K562 (cell line): ENCODE measurements around the gene C10orf105. TPM values are rescaled to one million over a fixed set of nuclear protein-coding genes. Genes with fewer than 3 reads are reported as not detected.
A peak's percentile ranks its signal among the peaks of the same experiment; 100 is the strongest.

ENCODE experiments used
- ATAC-seq: fragments of 200-7000 bp; cut with Tn5 transposase; 3 replicates; pipeline ENCODE4 v1.9.1; 2020; ENCODE audit warnings: moderate library complexity
- BruUV-seq: library from RNA; stranded (reverse); fragments of 400-500 nt; replicated peaks from 2 replicates; lab custom pipeline; 2021; lab: Mats Ljungman, UMichigan
- CTCF ChIA-PET: fragments of 300-600 bp; formaldehyde crosslinking; extraction: SDS; loops from one replicate; lab custom pipeline; 2021; ENCODE audit warnings: low intra/inter-chr PET ratio; lab: Yijun Ruan, JAX
- POLR2A ChIA-PET: fragments of 300-600, 350-650 bp; sonication (Branson Sonifier 250); formaldehyde crosslinking; extraction: SDS; loops from one replicate; lab custom pipeline; 2021; ENCODE audit warnings: antibody characterized with exemption, inconsistent platforms; lab: Yijun Ruan, JAX
- DNase-seq, 4 experiments: peaks; one replicate each; pipeline versions ENCODE4 v3.0.0 to v3.0.0-alpha.2; 2011 to 2018; ENCODE audit warnings: low spot score in 3 of 4, mixed read lengths in 3 of 4; ENCODE audit errors: extremely low read depth in 1 of 4
- FAIRE-seq: peaks from 2 replicates; lab custom pipeline; 2011; peaks lifted over from hg19 to GRCh38; lab: Jason Lieb, UNC
- H2AFZ ChIP-seq: 2 replicates; pipeline ENCODE4 v1.6.0; 2011; ENCODE audit warnings: low read depth, low read length, control low read depth, inconsistent platforms
- H3K27ac ChIP-seq: fragments of 200-600 bp; 3 replicates; pipeline ENCODE4 v1.8.0; 2011; ENCODE audit warnings: low read depth, mild to moderate bottlenecking, control low read depth, inconsistent platforms, low read length, moderate library complexity, mixed read lengths; ENCODE audit errors: extremely low read depth
- H3K27me3 ChIP-seq, 2 experiments: fragments of 300-600 bp in 1 of 2; 2 replicates in 1 of 2; 3 replicates in 1 of 2; pipeline versions ENCODE4 v1.6.0 to v1.8.0; 2011; ENCODE audit warnings: inconsistent platforms in 2 of 2, low read length in 2 of 2, mild to moderate bottlenecking in 1 of 2, mixed read lengths in 1 of 2, moderate library complexity in 1 of 2; ENCODE audit not compliant: control insufficient read depth in 2 of 2, insufficient read depth in 2 of 2
- H3K36me3 ChIP-seq: fragments of 300-600 bp; 3 replicates; pipeline ENCODE4 v1.8.0; 2011; ENCODE audit warnings: mild to moderate bottlenecking, low read length, inconsistent platforms; ENCODE audit not compliant: control insufficient read depth, insufficient read depth
- H3K4me1 ChIP-seq, 2 experiments: fragments of 200-600 bp in 1 of 2; replicated peaks in 1 of 2; 2 replicates in 1 of 2; 3 replicates in 1 of 2; pipeline versions ENCODE4 v1.5.1 to v1.8.0; 2011; ENCODE audit warnings: inconsistent platforms in 2 of 2, low read length in 2 of 2, mild to moderate bottlenecking in 1 of 2, mixed read lengths in 1 of 2, moderate library complexity in 1 of 2; ENCODE audit not compliant: control insufficient read depth in 2 of 2, insufficient read depth in 2 of 2
- H3K4me2 ChIP-seq: 2 replicates; pipeline ENCODE4 v1.6.1; 2011; ENCODE audit warnings: low read length, control low read depth, inconsistent platforms, mixed read lengths; ENCODE audit not compliant: insufficient read depth
- H3K4me3 ChIP-seq: fragments of 200-600 bp; sonication (generic), shearing (Covaris generic); 2 replicates; pipeline ENCODE4 v1.5.1; 2016; ENCODE audit warnings: control low read depth, inconsistent platforms
- H3K79me2 ChIP-seq: fragments of 200-600 bp; 3 replicates; pipeline ENCODE4 v1.8.0; 2011; ENCODE audit warnings: low read length, inconsistent platforms; ENCODE audit not compliant: control insufficient read depth, insufficient read depth
- H3K9ac ChIP-seq, 2 experiments: 2 replicates each; pipeline versions ENCODE4 v1.6.0 to v1.6.1; 2011; ENCODE audit warnings: low read depth in 2 of 2, low read length in 2 of 2, control low read depth in 1 of 2, inconsistent platforms in 1 of 2, mild to moderate bottlenecking in 1 of 2, mixed read lengths in 1 of 2; ENCODE audit not compliant: insufficient read depth in 1 of 2
- H3K9me1 ChIP-seq: one replicate; pipeline ENCODE4 v1.6.0; 2011; ENCODE audit warnings: inconsistent platforms, mild to moderate bottlenecking, low read length, moderate library complexity; ENCODE audit not compliant: control insufficient read depth, insufficient read depth
- H3K9me3 ChIP-seq: replicated peaks from 2 replicates; pipeline ENCODE4 v1.5.1; 2011; ENCODE audit warnings: low read depth, low read length, inconsistent platforms; ENCODE audit not compliant: control insufficient read depth, insufficient read depth
- H4K20me1 ChIP-seq: replicated peaks from 2 replicates; pipeline ENCODE4 v1.6.1; 2011; ENCODE audit warnings: low read length, inconsistent platforms, mixed read lengths; ENCODE audit not compliant: control insufficient read depth, insufficient read depth
- ATF7 ChIP-seq: fragments of 450-650 bp; IDR thresholded peaks from 2 replicates; pipeline ENCODE4 v1.7.1; 2014; ENCODE audit warnings: mild to moderate bottlenecking, moderate library complexity
- CCNT2 ChIP-seq: IDR thresholded peaks from 2 replicates; pipeline ENCODE4 v1.6.1; 2011; ENCODE audit warnings: borderline replicate concordance, low read depth, mild to moderate bottlenecking, moderate library complexity, mixed read lengths, low read length; ENCODE audit not compliant: insufficient read length; ENCODE audit errors: extremely low read depth
- CHD2 ChIP-seq: IDR thresholded peaks from 2 replicates; pipeline ENCODE4 v1.6.1; 2011; ENCODE audit warnings: low read depth, low read length
- CTBP1 ChIP-seq: fragments of 450-650 bp; IDR thresholded peaks from 2 replicates; pipeline ENCODE4 v1.6.1; 2016; ENCODE audit warnings: borderline replicate concordance
- GABPB1 ChIP-seq: sonication (generic); formaldehyde crosslinking; IDR thresholded peaks from 2 replicates; pipeline ENCODE4 v1.8.0; 2022; ENCODE audit warnings: mild to moderate bottlenecking, missing genetic modification reagents
- HDAC8 ChIP-seq: fragments of 450-650 bp; IDR thresholded peaks from 2 replicates; pipeline ENCODE4 v1.6.1; 2016; ENCODE audit warnings: mild to moderate bottlenecking, missing genetic modification characterization, moderate library complexity, missing compliant biosample characterization
- HOXB6 ChIP-seq: fragments of 250-450 bp; sonication (Bioruptor Pico); IDR thresholded peaks from 2 replicates; pipeline ENCODE4 v1.5.1; 2022; ENCODE audit warnings: mild to moderate bottlenecking, borderline replicate concordance
- MAX ChIP-seq: sonication (generic); formaldehyde crosslinking; IDR thresholded peaks from 2 replicates; pipeline ENCODE4 v1.9.0; 2022; ENCODE audit warnings: mild to moderate bottlenecking, missing genetic modification reagents
- MYC ChIP-seq, 2 experiments: fragments of 250-450 bp in 1 of 2; sonication (Bioruptor Pico) in 1 of 2; IDR thresholded peaks; 2 replicates each; pipeline versions ENCODE4 v1.5.1 to v1.6.1; 2012 to 2021; ENCODE audit warnings: low read depth in 2 of 2, borderline replicate concordance in 1 of 2, improper control_type of control experiment in 1 of 2, low read length in 1 of 2, mild to moderate bottlenecking in 1 of 2, moderate library complexity in 1 of 2
- RBM39 ChIP-seq: fragments of 200-400 bp; formaldehyde crosslinking; optimal IDR thresholded peaks from 2 replicates; pipeline ENCODE3; 2018; ENCODE audit warnings: low read depth, low read length
- RFX7 ChIP-seq: fragments of 250-450 bp; sonication (Bioruptor Pico); IDR thresholded peaks from 2 replicates; pipeline ENCODE4 v1.5.1; 2021; ENCODE audit warnings: mild to moderate bottlenecking
- SIN3B ChIP-seq: fragments of 450-650 bp; IDR thresholded peaks from 2 replicates; pipeline ENCODE4 v1.6.1; 2017; ENCODE audit warnings: low read depth, mild to moderate bottlenecking, moderate library complexity
- SMARCC2 ChIP-seq: fragments of 450-650 bp; IDR thresholded peaks from 2 replicates; pipeline ENCODE4 v1.6.1; 2017; ENCODE audit warnings: antibody characterized with exemption, moderate library complexity, mild to moderate bottlenecking, low read depth
- STAT5B ChIP-seq: fragments of 250-450 bp; sonication (Bioruptor Pico); IDR thresholded peaks from 2 replicates; pipeline ENCODE4 v1.8.0; 2021; ENCODE audit warnings: mild to moderate bottlenecking, inconsistent platforms
- TAF15 ChIP-seq: fragments of 200-400 bp; formaldehyde crosslinking; IDR thresholded peaks from 2 replicates; pipeline ENCODE4 v1.6.1; 2017; ENCODE audit warnings: mild to moderate bottlenecking, low read depth, low read length, moderate library complexity
- USF1 ChIP-seq: sonication (generic); formaldehyde crosslinking; IDR thresholded peaks from 2 replicates; pipeline ENCODE4 v1.9.0; 2022; ENCODE audit warnings: mild to moderate bottlenecking, missing genetic modification reagents
- VEZF1 ChIP-seq: fragments of 200-800 bp; sonication (Bioruptor generic); IDR thresholded peaks from 2 replicates; pipeline ENCODE4 v1.6.1; 2017; ENCODE audit warnings: missing genetic modification characterization, missing compliant biosample characterization
- ZBTB1 ChIP-seq: sonication (generic); formaldehyde crosslinking; IDR thresholded peaks from 2 replicates; pipeline ENCODE4 v1.8.1; 2023; ENCODE audit warnings: missing genetic modification reagents, low read depth, mild to moderate bottlenecking, borderline replicate concordance
- ZFPM2 ChIP-seq: fragments of 250-450 bp; sonication (Bioruptor Pico); IDR thresholded peaks from 2 replicates; pipeline ENCODE4 v1.5.1; 2022; ENCODE audit warnings: mild to moderate bottlenecking
- ZNF133 ChIP-seq: fragments of 250-450 bp; sonication (Bioruptor Pico); IDR thresholded peaks from 2 replicates; pipeline ENCODE4 v1.4.0; 2020; ENCODE audit warnings: mild to moderate bottlenecking
- ZNF197 ChIP-seq: fragments of 200-800 bp; sonication (Bioruptor generic); IDR thresholded peaks from 2 replicates; pipeline ENCODE4 v1.6.1; 2016; ENCODE audit warnings: low read depth, missing genetic modification characterization, missing compliant biosample characterization
- WGBS: fragments of 100-300 bp; shearing (Covaris generic); methylation state at CpG from one replicate; pipeline ENCODE4 v1.1.6; 2016; ENCODE audit warnings: low coverage, mixed read lengths; ENCODE audit not compliant: insufficient coverage; ENCODE audit errors: missing lambda C conversion rate; 5-methylcytosine and 5-hydroxymethylcytosine counted together
- in situ Hi-C: fragments of 300-500 bp; cut with MboI; formaldehyde crosslinking; loops from 4 replicates; pipeline ENCODE4 v1.15.0; 2018; ENCODE audit warnings: inconsistent platforms, mixed read lengths
- intact Hi-C: fragments of 100-400 bp; cut with micrococcal nuclease; formaldehyde crosslinking; loops from 2 replicates; pipeline ENCODE4 v1.14.2; 2022
- polyA plus RNA-seq, 8 experiments: library from polyadenylated mRNA; depleted of rRNA in 4 of 8; stranded (reverse) in 5 of 8; unstranded in 3 of 8; fragments of >200 nt; fragmentation: Nextera tagmentation in 2 of 8; fragmentation: Illumina TruSeq in 1 of 8; extraction: Ambion mirVana in 2 of 8; extraction: Trizol in 1 of 8; gene quantifications; 2 replicates each; pipeline versions ENCODE4 v1.2.1 to v1.2.3, GENCODE V29; 2011 to 2014; ENCODE audit warnings: inconsistent platforms in 1 of 8, missing spikeins in 1 of 8
- total RNA-seq, 7 experiments: library from RNA; depleted of rRNA in 6 of 7; stranded (reverse); fragments of >200 nt in 6 of 7; fragmentation: Illumina TruSeq in 2 of 7; extraction: Trizol in 2 of 7; gene quantifications; 2 replicates each; pipeline versions ENCODE4 v1.2.1 to v1.2.3, GENCODE V29; 2011 to 2021; ENCODE audit warnings: low replicate concordance in 1 of 7

Gene C10orf105
- total and polyA plus RNA-seq, 9 of the 15 experiments (the other 6 are each of a cell fraction or from before 2014, with no cell fraction given) = 0.03 to 0.25 (median 0.04) TPM; not detected in 3

- Histone ChIP-seq H3K4me3 (no peak overlapping the region), H4K20me1 (no peaks in the 10 kb centered on the region), H3K27ac (no peak overlapping the region), H3K9ac (peak overlapping the region in 1 of 2 experiments; percentile 57; a peak in 1 of 4 replicates), H3K4me1 (peaks cover 6 to 57% of the 10 kb centered on the region in 2 experiments), H3K4me2 (peak overlapping the region; percentile 20; the same call in 1 of the 2 replicates), H3K79me2 (no peaks in the 10 kb centered on the region), H3K27me3 (no peaks in the 10 kb centered on the region), H3K9me3 (no peaks in the 10 kb centered on the region), H3K9me1 (no peaks in the 10 kb centered on the region), H2AFZ (peak overlapping the region; percentile 71), H3K36me3 (no peaks in the 10 kb centered on the region)
- DNase-seq (peak; percentile 80 to 83 (median 82)), ATAC-seq (peak; percentile 90), FAIRE-seq (peak; percentile 84)
- in situ Hi-C loops (loop anchor here (10.0 kb wide), 1 partner anchor 324 kb away; no protein-coding TSS in a partner anchor), intact Hi-C loops (loop anchor here (2.0 to 10.0 kb wide), 4 partner anchors 38 to 394 kb away; no protein-coding TSS in a partner anchor)
- BruUV-seq = no TSS peak
- WGBS = 13% methylated on average over 10 of the region's 10 CpGs
- ChIA-PET CTCF (interaction anchor here (1.0 to 1.5 kb wide), 3 partner anchors 325 to 394 kb away, joined by 4 to 6 read pairs (median 5); partner anchors contain the start of gene SLC29A3), POLR2A (interaction anchor here (0.6 to 0.7 kb wide), 3 partner anchors 135 to 254 kb away, joined by 3 read pairs; no protein-coding TSS in a partner anchor)
- peak; percentile 78 for TF ChIP-seq RBM39
- TF ChIP-seq MYC (IDR thresholded peaks at IDR 0.05; ENCODE audit: low read depth, low read length) = 0 out of 2 replicates have a peak, but pooled peaks have one; percentile 33
- no peak for TF ChIP-seq MYC (CRISPR knock-in tag; IDR thresholded peaks at IDR 0.05; ENCODE audit: borderline replicate concordance, low read depth)
- 0 out of 2 replicates have a peak, but pooled peaks have one; percentile 75 for TF ChIP-seq ZNF197
- TF ChIP-seq ZBTB1 (CRISPR knock-in tag) = no peak
- TF ChIP-seq HDAC8 (tag) = no peak
- TF ChIP-seq ATF7 = 0 out of 2 replicates have a peak, but pooled peaks have one; percentile 17
- TF ChIP-seq STAT5B = no peak
- TF ChIP-seq SIN3B = no peak
- TF ChIP-seq MAX = peak; percentile 17; the same call in 1 of the 2 replicates
- 0 out of 2 replicates have a peak, but pooled peaks have one; percentile 26 for TF ChIP-seq CHD2
- no peak for TF ChIP-seq SMARCC2
- TF ChIP-seq ZNF133 = no peak
- TF ChIP-seq CCNT2 = no peak
- 0 out of 2 replicates have a peak, but pooled peaks have one; percentile 13 for TF ChIP-seq GABPB1 (CRISPR knock-in tag)
- TF ChIP-seq USF1 (CRISPR knock-in tag) = peak; percentile 39; the same call in 1 of the 2 replicates
- no peak for TF ChIP-seq TAF15
- TF ChIP-seq CTBP1 = peak; percentile 53; the same call in 1 of the 2 replicates
- peak; percentile 34; the same call in 1 of the 2 replicates for TF ChIP-seq VEZF1 (CRISPR knock-in tag)
- no peak for TF ChIP-seq HOXB6 (CRISPR knock-in tag)
- no peak for TF ChIP-seq RFX7 (CRISPR knock-in tag)
- no peak for TF ChIP-seq ZFPM2
Observed at GRCh38 chr10:71708301-71708703, 11.3 kb downstream of the C10orf105 start.
